Thyroid gland (tissue), 4 donors: ENCODE data around the gene CTIF. TPM values are rescaled to one million over a fixed set of nuclear protein-coding genes. Genes with fewer than 3 reads are reported as not detected.

Source experiments
- DNase-seq, 2 donors: peaks; one replicate each; pipeline ENCODE4 v3.0.0-alpha.2; 2019
- H3K27ac ChIP-seq, 3 donors: fragments of 200-600 bp; sonication (generic); 1 replicate in 2 of 3; 2 replicates in 1 of 3; pipeline ENCODE4 v1.5.1; 2016 to 2019; ENCODE audit warnings: mild to moderate bottlenecking in 1 of 3, moderate library complexity in 1 of 3
- H3K27me3 ChIP-seq: fragments of 200-600 bp; sonication (generic); one replicate; pipeline ENCODE4 v1.5.1; 2019
- H3K36me3 ChIP-seq, 2 donors: fragments of 200-600 bp; sonication (generic); one replicate each; pipeline ENCODE4 v1.5.1; 2016 to 2019
- H3K4me1 ChIP-seq, 2 donors: fragments of 200-600 bp; sonication (generic); one replicate each; pipeline ENCODE4 v1.5.1; 2017 to 2019
- H3K4me3 ChIP-seq, 3 donors: fragments of 200-600 bp; sonication (generic); replicated peaks in 1 of 3; 1 replicate in 2 of 3; 2 replicates in 1 of 3; pipeline ENCODE4 v1.5.1; 2016; ENCODE audit warnings: mild to moderate bottlenecking in 1 of 3
- H3K9me3 ChIP-seq: fragments of 200-600 bp; sonication (generic); one replicate; pipeline ENCODE4 v1.5.1; 2017
- POLR2A ChIP-seq, 2 donors: fragments of 450-650 bp; IDR thresholded peaks; one replicate each; pipeline ENCODE4 v1.6.1; 2017; ENCODE audit warnings: antibody characterized with exemption in 2 of 2, mild to moderate bottlenecking in 2 of 2, moderate library complexity in 1 of 2
- WGBS, 2 donors: methylation state at CpG; one replicate each; pipeline ENCODE4 v1.1.5; 2017; 5-methylcytosine and 5-hydroxymethylcytosine counted together
- intact Hi-C: fragments of 100-400 bp; cut with DNase I; formaldehyde crosslinking; loops from one replicate; pipeline ENCODE4 v1.15.1; 2023
- total RNA-seq, 4 donors: library from RNA; depleted of rRNA; stranded (reverse); fragments of >200 nt; gene quantifications; one replicate each; pipeline ENCODE4 v1.2.3, GENCODE V29; 2016
- TF ChIP-seq, protein P1 (sequence below), 6 experiments: fragments of 200-600 bp in 3 of 6; fragments of 450-650 bp in 3 of 6; sonication (generic) in 3 of 6; IDR thresholded peaks; one replicate each; pipeline ENCODE4 v1.5.1; 2016 to 2019; ENCODE audit warnings: antibody characterized with exemption in 6 of 6, mild to moderate bottlenecking in 2 of 6, inconsistent platforms in 1 of 6, moderate library complexity in 1 of 6

The CTIF gene
- total RNA-seq, 4 donors from 2014 or later: 18.7 to 29.8 (median 23.6) TPM

DNA sequence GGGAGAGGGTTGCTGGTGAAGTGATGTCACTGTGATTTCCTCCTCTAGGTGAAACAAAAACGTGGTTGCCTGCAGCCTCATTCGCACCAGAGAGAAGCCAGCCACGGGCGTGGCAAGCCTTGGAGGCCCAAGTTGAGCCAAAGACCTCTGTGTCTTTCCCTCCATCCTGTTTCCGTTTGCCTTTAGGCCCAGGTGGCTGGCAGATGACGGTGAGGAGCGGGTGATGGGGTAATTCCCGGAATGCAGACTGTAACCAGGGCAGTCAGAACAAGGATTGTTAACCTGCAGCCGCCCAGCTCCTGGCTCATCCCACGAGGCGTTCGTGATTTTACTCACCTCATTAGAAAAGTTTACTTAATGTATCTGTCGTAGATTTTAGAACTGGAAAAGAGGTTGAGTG lies 14.4 kb downstream of the CTIF start:
- no peak overlapping the region for H3K27ac ChIP-seq
- TF ChIP-seq POLR2A (IDR thresholded peaks at IDR 0.05): no peak
- TF ChIP-seq, protein P1, sequence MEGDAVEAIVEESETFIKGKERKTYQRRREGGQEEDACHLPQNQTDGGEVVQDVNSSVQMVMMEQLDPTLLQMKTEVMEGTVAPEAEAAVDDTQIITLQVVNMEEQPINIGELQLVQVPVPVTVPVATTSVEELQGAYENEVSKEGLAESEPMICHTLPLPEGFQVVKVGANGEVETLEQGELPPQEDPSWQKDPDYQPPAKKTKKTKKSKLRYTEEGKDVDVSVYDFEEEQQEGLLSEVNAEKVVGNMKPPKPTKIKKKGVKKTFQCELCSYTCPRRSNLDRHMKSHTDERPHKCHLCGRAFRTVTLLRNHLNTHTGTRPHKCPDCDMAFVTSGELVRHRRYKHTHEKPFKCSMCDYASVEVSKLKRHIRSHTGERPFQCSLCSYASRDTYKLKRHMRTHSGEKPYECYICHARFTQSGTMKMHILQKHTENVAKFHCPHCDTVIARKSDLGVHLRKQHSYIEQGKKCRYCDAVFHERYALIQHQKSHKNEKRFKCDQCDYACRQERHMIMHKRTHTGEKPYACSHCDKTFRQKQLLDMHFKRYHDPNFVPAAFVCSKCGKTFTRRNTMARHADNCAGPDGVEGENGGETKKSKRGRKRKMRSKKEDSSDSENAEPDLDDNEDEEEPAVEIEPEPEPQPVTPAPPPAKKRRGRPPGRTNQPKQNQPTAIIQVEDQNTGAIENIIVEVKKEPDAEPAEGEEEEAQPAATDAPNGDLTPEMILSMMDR (IDR thresholded peaks at IDR 0.05): no peak
- DNase-seq: no peak
- H3K4me1 ChIP-seq: peaks cover 0 to 3% of the 10 kb centered on the region in 2 donors
- intact Hi-C loops: no loop called here
- H3K27me3 ChIP-seq: no peaks in the 10 kb centered on the region
- H3K36me3 ChIP-seq: no peaks in the 10 kb centered on the region
- no peak overlapping the region for H3K4me3 ChIP-seq
- WGBS, 2 donors: 88 to 94% methylated on average over 13 of the region's 13 CpGs
- no peaks in the 10 kb centered on the region for H3K9me3 ChIP-seq

DNA sequence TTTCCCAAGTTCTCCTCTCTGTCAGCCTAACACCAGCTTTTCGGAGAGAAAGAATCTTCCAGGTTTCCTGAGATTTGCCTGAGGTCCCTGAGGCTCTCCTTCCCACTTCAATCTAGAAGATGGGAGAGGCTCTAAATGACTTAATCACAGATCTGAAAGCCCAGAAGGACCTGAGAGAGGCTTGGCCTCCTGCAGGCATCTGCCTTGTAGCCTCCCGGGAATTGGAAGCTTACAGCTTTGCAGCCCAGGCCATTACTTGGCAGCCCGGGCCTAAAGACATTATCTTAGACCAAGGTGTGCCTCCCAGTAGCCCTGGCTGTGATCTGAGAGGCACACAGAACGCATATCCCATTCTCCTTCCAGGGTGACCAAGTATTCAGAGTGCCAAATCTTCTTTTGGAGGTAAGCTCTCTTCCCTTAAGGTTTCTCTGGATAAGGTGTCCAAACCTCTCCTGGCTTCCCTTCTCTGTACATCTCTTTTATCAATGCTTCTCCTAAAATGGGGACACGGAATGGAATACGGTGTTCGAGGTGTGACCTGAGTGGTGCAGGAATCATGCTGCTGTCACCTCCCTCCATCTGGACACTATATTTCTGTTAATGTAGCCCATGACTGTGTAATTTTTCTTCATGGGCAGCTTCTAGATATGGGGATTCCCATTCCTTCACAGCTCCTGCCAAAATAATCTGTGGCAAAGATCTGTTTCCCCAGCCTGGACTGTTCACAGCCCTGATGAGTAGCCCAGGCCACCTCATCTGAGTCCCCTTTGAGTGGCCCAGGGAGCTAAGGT lies 16.0 kb downstream of the CTIF start:
- H3K27me3 ChIP-seq: no peaks in the 10 kb centered on the region
- no peak overlapping the region for H3K4me3 ChIP-seq
- DNase-seq: no peak
- H3K9me3 ChIP-seq: no peaks in the 10 kb centered on the region
- intact Hi-C loops: no loop called here
- 97% methylated on average over 7 of the region's 7 CpGs for WGBS, 2 donors
- TF ChIP-seq, protein P1 (IDR thresholded peaks at IDR 0.05): no peak
- no peak for TF ChIP-seq POLR2A (IDR thresholded peaks at IDR 0.05)
- no peaks in the 10 kb centered on the region for H3K36me3 ChIP-seq
- H3K4me1 ChIP-seq: peaks cover 0 to 3% of the 10 kb centered on the region in 2 donors
- H3K27ac ChIP-seq: no peak overlapping the region

DNA sequence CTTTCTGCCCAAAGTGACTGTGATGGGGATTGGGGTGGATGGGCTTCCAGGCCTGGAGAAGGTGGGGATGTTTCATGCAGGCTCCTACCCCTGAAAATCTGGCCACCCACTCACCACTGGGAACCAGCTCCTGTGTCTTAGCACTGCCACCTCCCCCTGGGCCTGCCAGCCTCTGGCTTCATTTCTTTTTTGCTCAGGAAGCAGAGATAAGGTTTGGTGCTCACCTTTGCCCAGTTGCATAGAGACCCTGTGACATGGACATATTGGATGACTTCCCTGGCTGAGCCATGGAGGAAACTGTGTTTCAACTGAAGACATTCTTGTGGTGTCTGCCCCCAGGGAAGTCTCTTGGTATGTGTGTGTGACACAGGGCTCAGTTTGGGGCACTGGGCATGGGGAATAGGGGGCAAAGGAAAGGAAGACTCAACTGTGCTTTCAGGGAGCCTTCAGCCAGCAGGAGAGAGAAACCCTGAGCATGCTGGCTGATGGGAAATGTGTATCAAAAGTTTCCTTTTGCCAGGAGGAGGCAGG lies 16.7 kb downstream of the CTIF start:
- intact Hi-C loops: no loop called here
- Histone ChIP-seq H3K4me3 (no peak overlapping the region), H3K36me3 (no peaks in the 10 kb centered on the region), H3K9me3 (no peaks in the 10 kb centered on the region), H3K27ac (no peak overlapping the region), H3K4me1 (peaks cover 0 to 3% of the 10 kb centered on the region in 2 donors), H3K27me3 (no peaks in the 10 kb centered on the region)
- no peak for DNase-seq
- no peak for TF ChIP-seq POLR2A (IDR thresholded peaks at IDR 0.05)
- TF ChIP-seq, protein P1 (IDR thresholded peaks at IDR 0.05): no peak

DNA sequence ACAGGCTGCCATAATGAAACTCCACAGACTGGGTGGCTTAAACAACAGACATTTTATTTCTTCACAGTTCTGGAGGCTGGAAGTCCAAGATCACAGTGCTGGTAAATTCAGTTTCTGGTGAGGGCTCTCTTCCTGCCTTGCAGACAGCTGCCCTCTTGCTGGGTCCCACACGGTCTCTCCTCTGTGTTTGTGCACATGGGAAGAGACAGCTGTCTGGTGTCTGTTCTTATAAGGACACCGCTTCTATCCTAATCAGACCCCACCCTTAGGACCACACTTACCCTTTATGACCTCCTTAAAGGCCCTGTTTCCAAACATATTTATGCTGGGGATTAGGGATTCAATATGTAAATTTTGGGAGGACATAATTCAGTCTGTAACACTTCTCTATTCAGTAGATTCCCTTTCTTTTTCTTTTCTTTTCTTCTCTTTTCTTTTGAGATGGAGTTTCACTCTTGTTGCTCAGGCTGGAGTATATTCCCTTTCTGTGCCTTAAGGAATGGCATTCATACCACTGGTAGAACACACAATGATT lies 18.9 kb downstream of the CTIF start:
- WGBS, 2 donors: 100% methylated on average over 2 of the region's 2 CpGs
- H3K27ac ChIP-seq: no peak overlapping the region
- H3K4me3 ChIP-seq: no peak overlapping the region
- no peaks in the 10 kb centered on the region for H3K27me3 ChIP-seq
- no peak for DNase-seq
- H3K4me1 ChIP-seq: peaks cover 0 to 5% of the 10 kb centered on the region in 2 donors
- H3K36me3 ChIP-seq: no peaks in the 10 kb centered on the region
- TF ChIP-seq, protein P1 (IDR thresholded peaks at IDR 0.05): no peak
- TF ChIP-seq POLR2A (IDR thresholded peaks at IDR 0.05): no peak
- H3K9me3 ChIP-seq: no peaks in the 10 kb centered on the region
- intact Hi-C loops: no loop called here

DNA sequence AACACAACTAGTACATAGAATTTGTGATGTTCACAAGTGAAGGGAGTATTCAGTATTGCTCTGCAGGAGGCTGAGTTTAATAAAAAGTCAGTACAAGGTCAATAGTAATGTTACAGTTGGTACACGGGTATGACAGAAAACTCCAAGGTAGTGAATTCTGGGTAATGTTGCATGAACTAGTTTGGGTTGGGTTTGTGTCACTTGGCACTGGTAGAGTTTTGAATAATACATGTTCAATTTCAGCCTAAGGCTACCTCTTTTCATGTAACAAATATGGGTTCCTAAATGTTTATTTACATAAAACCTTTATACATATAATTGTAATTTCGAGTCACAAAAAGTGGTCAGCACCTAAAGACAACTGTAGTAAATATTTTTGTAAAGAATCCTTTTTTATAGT lies 19.4 kb downstream of the CTIF start:
- Histone ChIP-seq H3K9me3 (no peaks in the 10 kb centered on the region), H3K4me3 (no peak overlapping the region), H3K36me3 (no peaks in the 10 kb centered on the region), H3K27me3 (no peaks in the 10 kb centered on the region), H3K27ac (no peak overlapping the region), H3K4me1 (peaks cover 0 to 9% of the 10 kb centered on the region in 2 donors)
- WGBS, 2 donors: 83 to 89% methylated on average over 2 of the region's 2 CpGs
- DNase-seq: no peak
- intact Hi-C loops: no loop called here
- no peak for TF ChIP-seq POLR2A (IDR thresholded peaks at IDR 0.05)
- TF ChIP-seq, protein P1 (IDR thresholded peaks at IDR 0.05): no peak
